Activated T-cell treated with anti-CD3 and anti-CD28 coated beads for 48 hours (primary cell): ENCODE results near the gene GJA3.

Source experiments
- DNase-seq: peaks from one replicate; pipeline ENCODE4 v3.0.0-alpha.2; 2020; ENCODE audit warnings: low read depth

GJA3 gene

DNA sequence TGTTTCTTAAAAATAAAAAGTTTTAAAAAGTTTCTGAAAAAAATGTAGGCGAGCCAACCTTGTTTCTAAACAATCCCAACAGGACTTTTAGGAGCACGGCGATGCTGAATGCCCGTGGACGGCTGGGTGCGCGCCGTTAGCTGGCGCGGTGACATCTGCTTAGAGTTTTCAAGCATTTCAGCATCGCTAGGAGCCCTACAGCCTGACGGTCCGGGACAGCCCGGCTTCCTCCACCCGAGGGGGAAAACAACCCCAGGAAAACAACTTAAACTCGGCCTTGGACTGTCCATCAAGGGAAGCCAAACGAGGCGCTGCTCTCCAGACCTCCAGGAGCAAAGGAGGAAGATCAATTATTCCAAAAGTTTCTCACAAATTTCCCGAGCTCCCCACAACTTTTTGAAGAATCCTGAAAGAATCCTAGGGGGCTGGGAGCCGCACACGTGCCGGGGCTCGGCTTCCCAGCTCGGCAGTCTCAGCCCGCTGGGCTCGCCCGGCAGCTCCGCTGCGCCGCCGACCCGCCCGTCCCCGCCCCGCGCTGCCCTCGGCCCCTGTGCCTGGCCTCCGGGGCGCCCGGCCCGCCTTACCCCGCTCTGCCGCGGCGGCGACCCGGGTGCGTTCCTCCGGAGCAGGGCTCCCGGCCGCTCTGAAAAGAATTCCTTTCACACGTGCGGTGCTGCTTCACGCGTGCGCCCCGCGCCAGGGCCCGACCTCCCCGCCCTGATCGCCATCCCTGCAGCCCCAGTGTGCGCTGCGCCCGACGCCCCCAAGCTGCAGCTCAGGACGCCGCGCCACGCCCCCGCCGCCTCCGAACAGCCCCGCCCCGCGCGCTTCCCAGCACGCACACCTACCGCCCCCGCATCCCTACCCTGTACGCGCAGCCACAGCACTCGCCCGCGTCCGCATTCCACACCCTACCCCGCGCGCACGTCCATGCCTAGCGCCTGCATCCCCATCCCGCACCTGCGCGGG lies at the start of gene GJA3:
Gene GJA3 (minus strand): TSS at position 747 of the 969 bp plus-strand sequence. CDS start 17,764 bp downstream, outside the sequence.
- DNase-seq, result peak; percentile 57

DNA sequence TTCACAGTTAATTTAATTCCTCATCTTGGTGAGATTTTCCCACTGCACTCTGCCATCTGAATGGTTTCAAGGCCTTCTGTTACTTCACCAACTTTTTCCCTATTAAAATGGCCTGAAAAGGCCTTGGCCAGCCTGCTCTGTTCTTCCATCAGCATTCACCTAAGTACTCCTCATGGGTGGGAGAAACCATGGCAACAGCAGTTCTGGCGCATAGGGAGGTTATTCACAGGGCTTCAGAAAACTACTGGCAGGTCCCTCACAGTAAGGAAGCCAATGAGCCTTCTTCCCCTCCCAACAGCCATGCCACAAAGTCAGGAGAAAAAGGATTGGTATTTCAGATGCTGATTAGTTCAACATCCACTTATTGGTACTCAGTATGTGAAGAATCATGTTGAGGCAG lies 49.1 kb upstream of the GJA3 start:
- DNase-seq, result no peak

DNA sequence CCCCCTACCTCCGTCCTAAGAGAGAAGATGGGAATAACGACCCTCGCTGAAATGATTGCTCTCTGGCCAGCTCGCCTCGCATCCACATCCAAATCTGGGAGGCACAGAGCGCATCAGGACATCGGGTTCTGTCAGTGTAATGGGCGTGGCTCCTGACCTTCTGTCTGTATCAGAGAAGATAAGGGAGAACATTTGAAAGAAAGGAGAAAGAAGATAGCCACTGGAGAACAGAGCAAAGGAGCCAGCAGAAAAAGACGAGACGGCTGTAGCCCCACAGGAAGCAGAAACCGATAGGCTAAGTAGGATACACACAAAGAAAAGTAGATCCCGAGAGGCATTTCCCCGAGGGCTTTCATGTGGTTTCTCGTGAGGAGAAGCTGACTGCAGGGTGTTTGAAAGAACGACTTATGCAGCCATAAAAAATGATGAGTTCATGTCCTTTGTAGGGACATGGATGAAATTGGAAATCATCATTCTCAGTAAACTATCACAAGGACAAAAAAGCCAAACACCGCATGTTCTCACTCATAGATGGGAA lies 45.9 kb upstream of the GJA3 start:
- no peak for DNase-seq

DNA sequence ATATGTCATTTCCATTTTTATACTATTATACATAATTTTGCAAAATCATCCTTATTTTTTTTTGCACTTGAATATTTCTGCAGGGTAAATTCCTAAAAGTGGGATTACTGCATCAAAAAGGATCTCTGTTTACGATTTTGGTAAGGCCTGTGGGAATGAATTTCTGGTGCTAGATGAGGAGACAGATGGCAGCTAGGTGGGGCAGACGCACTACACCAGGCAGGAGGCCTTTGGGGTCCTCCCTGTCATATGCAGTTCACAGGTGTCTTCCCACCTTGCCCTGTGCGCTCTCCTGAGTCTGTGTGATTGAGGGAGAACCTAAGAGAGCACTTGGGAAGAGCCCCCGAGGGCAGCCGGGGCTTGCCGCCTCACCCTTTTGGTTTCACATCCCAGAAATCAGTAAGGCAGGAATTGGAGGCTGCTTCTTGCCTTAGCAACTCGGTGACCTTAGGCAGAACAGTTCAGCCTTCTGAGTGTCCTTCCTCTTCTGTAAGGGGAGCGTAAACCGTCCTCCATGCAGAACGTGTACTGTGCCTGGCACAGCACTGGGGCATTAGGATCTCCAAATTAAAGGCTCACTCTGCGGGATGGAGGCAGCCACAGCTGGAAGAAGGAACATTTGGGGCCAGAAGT lies 45.3 kb upstream of the GJA3 start:
- DNase-seq, result no peak

DNA sequence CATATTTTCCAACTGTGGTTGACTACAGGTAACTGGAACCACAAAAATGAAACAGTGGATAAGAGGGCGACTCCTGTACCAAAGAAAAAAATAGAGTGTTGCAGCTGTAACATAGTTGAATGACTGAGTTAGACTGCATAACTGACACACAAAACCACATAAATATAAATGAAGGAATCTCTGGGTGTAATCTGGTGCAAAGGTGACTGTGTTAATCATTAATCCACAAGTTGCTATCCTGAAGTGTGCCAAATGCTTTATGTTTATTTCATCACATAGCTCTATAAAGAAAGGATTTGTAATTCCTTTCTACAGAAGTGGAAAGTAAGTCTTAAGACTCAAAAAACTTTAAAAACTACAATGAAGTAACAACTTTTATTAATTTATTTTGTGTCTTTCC lies 37.9 kb upstream of the GJA3 start:
- no peak for DNase-seq

DNA sequence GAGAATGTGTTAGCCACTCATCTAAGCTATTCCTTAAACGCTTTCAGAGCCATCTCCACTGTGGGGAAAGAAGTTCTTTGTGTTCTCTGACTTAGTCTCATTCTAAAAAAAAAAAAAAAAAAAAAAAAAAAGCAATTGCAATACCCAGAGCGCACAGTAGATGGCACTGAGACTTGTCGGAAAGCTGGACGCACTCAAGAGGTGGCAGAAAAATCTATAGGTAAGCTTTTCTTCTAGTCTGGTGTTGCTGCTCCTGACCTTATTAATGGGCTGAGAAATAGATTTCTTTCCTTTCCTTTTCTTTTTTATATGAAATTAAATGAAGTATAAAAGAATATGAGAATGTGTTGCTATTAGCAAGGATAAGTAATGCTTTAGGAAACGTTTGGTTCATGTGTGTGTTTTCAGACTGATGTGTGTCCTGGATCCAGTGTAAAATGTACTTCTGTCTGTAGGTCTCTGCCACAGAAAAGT lies 36.5 kb upstream of the GJA3 start:
- DNase-seq, result no peak

DNA sequence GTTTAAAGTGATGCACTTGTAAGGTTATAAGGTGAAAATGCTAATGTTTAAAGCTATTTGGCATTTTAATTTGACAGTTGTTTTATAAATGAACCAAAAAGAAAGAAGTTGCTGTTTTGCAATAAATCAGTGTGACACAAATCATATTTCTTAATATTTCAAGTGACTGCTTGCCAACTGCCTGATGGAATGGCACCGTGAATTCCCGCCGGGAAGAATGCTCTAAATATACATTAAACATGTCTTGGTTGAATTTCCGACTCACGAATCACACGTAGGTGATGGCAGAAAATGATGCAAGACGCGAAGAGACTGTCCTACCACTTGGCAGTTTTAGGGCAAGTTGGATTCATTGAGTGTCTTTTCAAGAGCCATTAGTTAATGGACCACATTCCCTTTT lies 34.9 kb upstream of the GJA3 start:
- DNase-seq, result no peak

DNA sequence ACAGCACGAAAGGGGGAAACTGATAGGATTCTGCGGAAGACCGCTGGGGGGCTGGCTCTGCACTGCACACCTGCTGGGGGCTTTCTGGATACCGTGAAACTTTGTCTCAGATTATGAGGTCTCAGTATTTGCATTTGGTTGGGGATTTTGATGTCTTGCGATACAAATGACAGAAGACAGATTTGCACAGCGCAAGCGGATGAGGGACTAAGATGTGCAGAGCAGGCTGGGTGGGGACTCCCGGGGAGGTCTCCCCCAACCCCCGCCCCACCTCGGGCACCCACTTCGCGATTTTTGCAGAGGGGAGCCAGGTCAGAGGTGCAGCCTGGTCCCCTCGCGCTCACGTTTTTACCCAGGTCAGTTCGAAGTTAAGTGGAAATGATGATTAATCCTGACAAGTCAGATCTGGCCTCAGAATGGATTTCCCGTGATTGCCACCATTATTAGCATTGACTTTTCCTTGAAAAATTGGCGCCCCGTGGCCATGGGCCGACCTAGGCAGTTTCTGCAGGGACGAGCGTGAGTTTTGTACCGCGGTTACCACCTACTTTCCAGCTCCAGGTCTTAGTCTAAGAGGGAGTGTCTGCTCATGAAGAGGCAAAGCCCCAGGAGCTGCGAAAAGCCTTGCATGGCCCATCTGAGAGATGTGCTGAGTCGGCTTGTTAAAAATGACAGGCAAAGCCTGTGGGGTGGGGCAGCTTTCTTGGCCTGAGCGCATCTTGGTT lies 33.2 kb upstream of the GJA3 start:
- peak; percentile 21 for DNase-seq

DNA sequence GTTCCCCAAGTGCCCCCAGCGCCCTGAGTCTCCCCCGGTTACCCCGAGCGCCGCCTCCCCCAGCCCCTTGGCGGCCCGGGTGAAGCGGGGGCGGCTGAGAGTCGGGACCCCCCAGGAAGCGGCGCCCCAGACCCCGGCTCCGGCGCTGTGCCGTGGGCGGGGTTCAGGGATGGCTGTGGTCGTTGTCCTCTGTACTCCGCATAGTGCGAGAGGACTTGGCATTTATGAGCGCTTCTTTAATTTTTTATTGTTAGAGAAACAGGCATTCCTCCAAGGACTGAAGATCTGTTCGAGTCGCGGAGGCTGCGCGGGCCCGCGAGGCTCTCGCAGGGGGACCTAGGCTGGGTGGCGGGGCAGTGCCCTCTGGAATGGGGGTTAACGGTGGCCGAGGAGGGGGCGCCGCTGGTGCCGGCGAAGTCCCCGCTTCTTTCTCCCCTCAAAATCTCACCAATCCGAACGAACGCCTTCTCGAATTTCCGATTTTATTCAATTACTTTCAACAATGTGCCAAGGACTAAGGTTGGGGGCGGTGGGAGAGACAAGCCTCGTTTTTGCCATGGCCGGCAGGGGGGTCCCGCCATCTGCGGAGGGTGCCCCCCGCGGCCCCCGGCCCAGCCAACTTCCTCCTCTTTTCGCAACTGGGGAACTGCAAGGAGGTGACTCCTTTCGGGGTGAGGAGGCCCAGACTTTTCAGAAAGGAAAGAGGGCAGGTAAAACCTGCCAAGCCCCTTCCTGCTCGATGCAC lies 32.5 kb upstream of the GJA3 start:
- no peak for DNase-seq

DNA sequence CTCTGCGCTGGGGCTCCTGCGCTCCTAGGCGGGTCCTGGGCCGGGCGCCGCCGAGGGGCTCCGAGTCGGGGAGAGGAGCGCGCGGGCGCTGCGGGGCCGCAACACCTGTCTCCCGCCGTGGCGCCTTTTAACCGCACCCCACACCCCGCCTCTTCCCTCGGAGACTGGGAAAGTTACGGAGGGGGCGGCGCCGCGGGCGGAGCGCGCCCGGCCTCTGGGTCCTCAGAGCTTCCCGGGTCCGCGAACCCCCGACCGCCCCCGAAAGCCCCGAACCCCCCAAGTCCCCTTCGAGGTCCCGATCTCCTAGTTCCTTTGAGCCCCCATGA lies 31.9 kb upstream of the GJA3 start, which contains the start of gene GJB2:
Gene GJB2 (minus strand): TSS at position 103 of the 326 bp plus-strand sequence. CDS start 3,357 bp downstream, outside the sequence.
- no peak for DNase-seq

DNA sequence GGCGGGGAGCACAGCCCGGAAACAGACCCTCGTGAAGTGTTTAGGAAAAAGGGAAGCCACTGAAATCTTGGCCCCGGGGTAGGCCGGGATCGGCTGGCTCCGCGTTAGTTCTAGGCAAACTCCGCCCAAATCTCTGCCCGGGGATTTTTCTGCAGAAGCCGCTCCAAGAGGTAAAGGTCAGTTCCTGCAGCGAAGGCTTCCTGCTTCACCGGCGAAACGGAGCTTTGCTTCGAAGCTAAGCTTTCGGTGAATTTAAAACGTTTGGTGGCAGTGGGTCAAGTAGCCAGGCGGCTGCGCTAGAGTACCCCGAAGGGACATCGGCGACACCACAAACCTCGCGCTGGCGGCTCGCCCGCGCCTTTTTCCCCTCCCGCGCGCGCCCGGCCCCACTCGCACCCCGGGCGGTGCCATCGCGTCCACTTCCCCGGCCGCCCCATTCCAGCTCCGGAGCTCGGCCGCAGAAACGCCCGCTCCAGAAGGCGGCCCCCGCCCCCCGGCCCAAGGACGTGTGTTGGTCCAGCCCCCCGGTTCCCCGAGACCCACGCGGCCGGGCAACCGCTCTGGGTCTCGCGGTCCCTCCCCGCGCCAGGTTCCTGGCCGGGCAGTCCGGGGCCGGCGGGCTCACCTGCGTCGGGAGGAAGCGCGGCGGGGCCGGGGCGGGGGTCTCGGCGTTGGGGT lies 31.4 kb upstream of the GJA3 start:
- DNase-seq, result no peak

DNA sequence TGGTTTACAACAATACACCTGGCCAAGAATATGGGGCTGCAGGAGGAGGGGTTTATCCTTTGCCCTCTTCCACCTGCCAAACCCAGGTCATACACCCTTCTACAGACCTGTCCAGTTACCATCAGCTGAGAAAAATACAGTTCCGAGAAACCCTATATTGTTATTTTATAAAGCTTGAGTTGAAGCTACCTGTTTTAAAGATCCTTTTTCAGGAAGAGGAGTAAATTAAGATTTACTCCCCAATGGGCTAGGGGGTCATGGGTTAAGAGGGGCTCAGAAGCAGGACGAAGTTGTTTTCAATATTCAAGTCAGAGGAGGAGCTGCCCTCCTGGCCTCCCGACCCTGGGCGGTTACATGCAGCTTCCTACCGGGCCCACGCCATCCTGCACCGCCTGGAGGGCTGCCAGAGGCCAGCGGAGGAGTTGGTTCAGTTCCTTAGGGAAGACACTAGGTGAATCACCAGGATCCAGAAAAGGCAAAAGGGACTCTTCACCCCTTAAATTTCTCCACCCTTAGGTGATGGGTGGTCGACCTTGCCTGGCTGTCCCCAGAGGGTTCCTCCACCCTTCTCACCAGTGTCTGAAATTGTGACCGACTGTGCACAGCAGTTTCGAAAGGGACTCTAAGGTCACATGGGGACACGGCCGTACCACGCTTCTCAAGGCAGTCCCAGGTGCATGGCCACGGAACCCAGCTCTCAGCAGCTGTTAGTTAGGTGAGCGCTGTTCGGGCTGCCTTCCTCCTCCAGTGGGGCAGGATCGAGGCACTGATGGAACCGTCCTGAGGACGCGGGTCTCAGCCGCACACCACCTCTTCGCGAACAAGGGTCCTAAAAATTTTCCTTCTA lies 30.7 kb upstream of the GJA3 start:
- no peak for DNase-seq

DNA sequence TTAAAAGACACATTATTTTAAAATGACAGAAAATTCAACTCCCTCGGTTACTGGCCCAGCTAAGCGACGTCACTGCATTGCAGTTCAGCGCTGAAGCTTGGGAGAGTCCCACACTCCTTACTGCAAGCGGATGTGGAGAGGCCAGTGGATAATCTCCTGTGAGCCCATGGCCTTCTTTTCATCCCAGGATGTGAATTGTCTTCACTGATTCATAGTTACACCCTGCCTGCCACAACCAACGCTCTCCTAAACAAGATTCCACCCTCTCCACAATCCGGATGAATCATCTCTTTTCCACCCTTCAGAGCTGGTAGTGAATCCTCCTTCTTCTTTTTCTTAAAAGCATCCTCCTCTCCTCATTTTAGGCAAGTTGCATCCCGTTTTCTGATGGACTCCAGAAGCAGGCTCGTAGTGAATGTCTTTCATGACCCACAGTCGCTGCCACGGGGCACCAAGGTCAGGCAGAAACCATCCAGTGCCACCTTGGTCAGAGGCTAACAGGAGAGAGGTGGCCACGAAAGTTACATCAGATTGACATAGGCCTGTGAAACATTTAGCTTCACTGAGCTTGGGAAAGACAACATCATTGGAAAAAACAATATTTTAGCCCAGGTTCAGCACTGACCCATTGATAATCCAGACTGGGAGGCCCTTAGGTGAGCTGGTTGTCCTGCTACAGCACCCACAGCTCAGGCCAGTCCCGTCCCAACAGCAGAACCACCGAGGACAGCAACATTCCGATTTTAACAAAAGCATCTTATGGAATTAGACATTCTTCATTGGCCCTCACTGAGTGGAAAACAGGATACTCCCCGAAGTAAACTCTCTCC lies 29.8 kb upstream of the GJA3 start:
- no peak for DNase-seq

DNA sequence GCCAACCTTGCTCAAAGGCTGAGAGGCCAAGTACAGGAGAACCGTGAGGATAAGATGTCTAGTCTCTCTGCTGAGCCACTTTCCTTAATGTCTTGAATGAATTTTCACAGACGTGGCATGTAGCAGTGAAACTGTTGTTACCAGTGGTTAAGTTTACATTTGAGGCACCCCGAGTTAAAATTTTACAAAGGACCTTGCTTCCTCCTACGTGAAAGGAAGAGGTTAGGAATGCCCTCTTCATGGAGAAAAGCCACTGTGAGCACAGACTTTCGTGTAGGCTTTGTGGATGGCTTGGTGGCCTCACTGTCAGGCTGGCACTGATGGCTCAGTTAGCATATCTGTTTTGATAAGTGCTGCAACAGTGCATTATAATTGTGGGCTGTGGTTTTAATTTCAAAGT lies 29.2 kb upstream of the GJA3 start:
- no peak for DNase-seq

DNA sequence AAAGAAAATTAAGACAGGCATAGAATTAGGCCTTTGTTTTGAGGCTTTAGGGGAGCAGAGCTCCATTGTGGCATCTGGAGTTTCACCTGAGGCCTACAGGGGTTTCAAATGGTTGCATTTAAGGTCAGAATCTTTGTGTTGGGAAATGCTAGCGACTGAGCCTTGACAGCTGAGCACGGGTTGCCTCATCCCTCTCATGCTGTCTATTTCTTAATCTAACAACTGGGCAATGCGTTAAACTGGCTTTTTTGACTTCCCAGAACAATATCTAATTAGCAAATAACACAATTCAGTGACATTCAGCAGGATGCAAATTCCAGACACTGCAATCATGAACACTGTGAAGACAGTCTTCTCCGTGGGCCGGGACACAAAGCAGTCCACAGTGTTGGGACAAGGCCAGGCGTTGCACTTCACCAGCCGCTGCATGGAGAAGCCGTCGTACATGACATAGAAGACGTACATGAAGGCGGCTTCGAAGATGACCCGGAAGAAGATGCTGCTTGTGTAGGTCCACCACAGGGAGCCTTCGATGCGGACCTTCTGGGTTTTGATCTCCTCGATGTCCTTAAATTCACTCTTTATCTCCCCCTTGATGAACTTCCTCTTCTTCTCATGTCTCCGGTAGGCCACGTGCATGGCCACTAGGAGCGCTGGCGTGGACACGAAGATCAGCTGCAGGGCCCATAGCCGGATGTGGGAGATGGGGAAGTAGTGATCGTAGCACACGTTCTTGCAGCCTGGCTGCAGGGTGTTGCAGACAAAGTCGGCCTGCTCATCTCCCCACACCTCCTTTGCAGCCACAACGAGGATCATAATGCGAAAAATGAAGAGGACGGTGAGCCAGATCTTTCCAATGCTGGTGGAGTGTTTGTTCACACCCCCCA lies 28.1 kb upstream of the GJA3 start:
- DNase-seq, result no peak

DNA sequence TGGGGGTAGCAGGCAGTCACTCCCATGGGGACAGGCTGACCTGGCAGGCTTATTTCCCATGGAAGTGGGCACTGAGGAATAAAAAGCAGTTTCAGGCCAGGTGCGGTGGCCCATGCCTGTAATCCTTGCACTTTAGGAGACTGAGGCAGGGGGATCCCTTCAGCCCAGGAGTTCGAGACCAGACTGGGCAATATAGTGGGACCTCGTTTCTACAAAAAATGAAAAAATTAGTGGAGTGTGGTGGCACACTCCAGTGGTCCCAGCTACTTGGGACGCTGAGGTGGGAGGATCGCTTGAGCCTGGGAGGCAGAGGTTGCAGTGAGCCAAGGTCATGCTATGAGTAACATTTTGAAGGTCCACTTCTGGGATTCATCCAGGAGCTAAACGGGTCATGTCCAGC lies 25.9 kb upstream of the GJA3 start:
- DNase-seq, result no peak

DNA sequence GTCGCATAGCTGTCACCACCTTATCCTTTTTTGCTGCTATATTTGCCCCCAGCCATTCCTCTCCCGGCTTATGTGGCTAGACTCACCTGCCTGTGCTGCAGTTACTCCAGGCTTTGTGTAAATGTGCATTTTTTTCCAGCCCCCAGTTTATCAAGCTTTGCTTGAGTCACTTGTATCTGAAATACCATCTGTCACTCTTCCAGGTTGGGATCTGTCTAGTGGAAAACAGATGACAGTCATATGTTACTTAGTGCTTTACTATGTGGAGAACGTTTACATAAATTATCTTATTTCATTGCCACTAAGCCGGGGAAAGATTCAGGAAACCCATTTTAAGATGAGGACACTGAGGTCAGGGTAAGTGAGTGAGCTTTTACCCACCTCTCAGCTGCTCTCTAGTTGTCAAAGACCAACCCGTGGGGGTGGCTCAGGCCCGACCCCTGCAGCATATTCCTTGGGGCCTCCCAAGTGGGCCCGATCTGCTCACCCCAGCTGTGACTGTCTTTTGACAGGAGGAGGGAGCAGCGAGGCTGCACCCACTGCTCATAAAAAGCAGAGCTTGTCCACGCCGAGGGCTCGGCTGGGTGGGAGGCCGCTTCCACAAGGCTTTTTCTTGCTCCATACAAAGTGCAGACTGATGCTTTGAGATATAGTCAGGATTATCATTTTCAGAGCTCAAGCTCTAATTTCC lies 24.7 kb upstream of the GJA3 start:
- no peak for DNase-seq
